ENCODE results near the gene URGCP.

The URGCP gene

GRCh38 chr7:43938892-43939482, 32.6 kb upstream of the URGCP start:
- no peaks in the 10 kb centered on the region for H3K79me2 ChIP-seq (ENCODE audit: insufficient read depth, low read length)
- H4K20me1 ChIP-seq (ENCODE audit: insufficient read depth, low read length), result no peaks in the 10 kb centered on the region
- no peaks in the 10 kb centered on the region for H3K27me3 ChIP-seq (ENCODE audit: insufficient read depth, low read length, poor library complexity)
- H3K27ac ChIP-seq (ENCODE audit: low read length), result no peak overlapping the region
- DNase-seq (no peak), ATAC-seq (ENCODE audit: insufficient read depth, low read depth) (no peak)
- H2AFZ ChIP-seq (ENCODE audit: low read depth, low read length), result no peak overlapping the region
- no peaks in the 10 kb centered on the region for H3K4me1 ChIP-seq (ENCODE audit: insufficient read depth, low read length)
- H3K4me3 ChIP-seq (ENCODE audit: low read depth in 1 of 2, low read length in 2 of 2), result no peak overlapping the region
- no peaks in the 10 kb centered on the region for H3K9me3 ChIP-seq (ENCODE audit: insufficient read depth, low read length, severe bottlenecking)
- no peak overlapping the region for H3K4me2 ChIP-seq (ENCODE audit: insufficient read depth, low read length)
- TF ChIP-seq, protein P1, sequence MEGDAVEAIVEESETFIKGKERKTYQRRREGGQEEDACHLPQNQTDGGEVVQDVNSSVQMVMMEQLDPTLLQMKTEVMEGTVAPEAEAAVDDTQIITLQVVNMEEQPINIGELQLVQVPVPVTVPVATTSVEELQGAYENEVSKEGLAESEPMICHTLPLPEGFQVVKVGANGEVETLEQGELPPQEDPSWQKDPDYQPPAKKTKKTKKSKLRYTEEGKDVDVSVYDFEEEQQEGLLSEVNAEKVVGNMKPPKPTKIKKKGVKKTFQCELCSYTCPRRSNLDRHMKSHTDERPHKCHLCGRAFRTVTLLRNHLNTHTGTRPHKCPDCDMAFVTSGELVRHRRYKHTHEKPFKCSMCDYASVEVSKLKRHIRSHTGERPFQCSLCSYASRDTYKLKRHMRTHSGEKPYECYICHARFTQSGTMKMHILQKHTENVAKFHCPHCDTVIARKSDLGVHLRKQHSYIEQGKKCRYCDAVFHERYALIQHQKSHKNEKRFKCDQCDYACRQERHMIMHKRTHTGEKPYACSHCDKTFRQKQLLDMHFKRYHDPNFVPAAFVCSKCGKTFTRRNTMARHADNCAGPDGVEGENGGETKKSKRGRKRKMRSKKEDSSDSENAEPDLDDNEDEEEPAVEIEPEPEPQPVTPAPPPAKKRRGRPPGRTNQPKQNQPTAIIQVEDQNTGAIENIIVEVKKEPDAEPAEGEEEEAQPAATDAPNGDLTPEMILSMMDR (IDR thresholded peaks at IDR 0.05; ENCODE audit: borderline replicate concordance, extremely low read depth, low read length, poor library complexity, severe bottlenecking), result no peak
- TF ChIP-seq EZH2 (IDR thresholded peaks at IDR 0.05; ENCODE audit: borderline replicate concordance, low read depth, low read length, severe bottlenecking), result no peak
- no peaks in the 10 kb centered on the region for H3K36me3 ChIP-seq (ENCODE audit: insufficient read depth, low read length)
- no peak overlapping the region for H3K9ac ChIP-seq (ENCODE audit: low read depth, low read length)

DNA sequence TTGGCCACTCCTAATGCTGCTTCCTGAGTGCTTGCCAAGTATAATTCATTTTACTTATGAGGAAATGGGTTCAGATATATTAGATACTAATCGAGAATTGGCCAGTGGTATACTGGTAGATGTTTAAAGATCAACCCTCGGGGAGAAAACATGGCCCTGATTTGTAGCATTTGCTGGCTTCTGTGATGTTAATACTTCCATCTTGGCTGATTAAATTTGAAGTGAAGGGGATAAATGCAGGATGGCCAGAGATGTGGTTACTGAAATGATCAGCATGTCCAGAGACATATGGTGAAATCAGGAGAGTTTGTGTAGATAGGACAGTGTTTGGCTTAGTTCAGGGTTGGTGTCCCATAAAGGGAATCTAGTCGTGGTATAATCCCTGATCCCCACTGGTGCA, 31.0 kb upstream of the URGCP start:
- Histone ChIP-seq H3K4me3 (ENCODE audit: low read depth in 1 of 2, low read length in 2 of 2) (no peak overlapping the region), H3K27ac (ENCODE audit: low read length) (no peak overlapping the region), H3K79me2 (ENCODE audit: insufficient read depth, low read length) (no peaks in the 10 kb centered on the region), H4K20me1 (ENCODE audit: insufficient read depth, low read length) (no peaks in the 10 kb centered on the region), H3K9ac (ENCODE audit: low read depth, low read length) (no peak overlapping the region), H3K4me1 (ENCODE audit: insufficient read depth, low read length) (no peaks in the 10 kb centered on the region), H3K9me3 (ENCODE audit: insufficient read depth, low read length, severe bottlenecking) (no peaks in the 10 kb centered on the region), H3K4me2 (ENCODE audit: insufficient read depth, low read length) (no peak overlapping the region), H3K36me3 (ENCODE audit: insufficient read depth, low read length) (no peaks in the 10 kb centered on the region), H3K27me3 (ENCODE audit: insufficient read depth, low read length, poor library complexity) (no peaks in the 10 kb centered on the region), H2AFZ (ENCODE audit: low read depth, low read length) (no peak overlapping the region)
- DNase-seq (no peak), ATAC-seq (ENCODE audit: insufficient read depth, low read depth) (no peak)
- TF ChIP-seq EZH2 (IDR thresholded peaks at IDR 0.05; ENCODE audit: borderline replicate concordance, low read depth, low read length, severe bottlenecking), result no peak
- TF ChIP-seq, protein P1 (IDR thresholded peaks at IDR 0.05; ENCODE audit: borderline replicate concordance, extremely low read depth, low read length, poor library complexity, severe bottlenecking), result no peak

- ATAC-seq (ENCODE audit: insufficient read depth, low read depth), result no peak
- TF ChIP-seq, protein P1 (IDR thresholded peaks at IDR 0.05; ENCODE audit: borderline replicate concordance, extremely low read depth, low read length, poor library complexity, severe bottlenecking), result no peak
- TF ChIP-seq EZH2 (IDR thresholded peaks at IDR 0.05; ENCODE audit: borderline replicate concordance, low read depth, low read length, severe bottlenecking), result no peak
- H3K36me3 ChIP-seq (ENCODE audit: insufficient read depth, low read length), result no peaks in the 10 kb centered on the region
Measured at GRCh38 chr7:43933902-43934560, 27.6 kb upstream of the URGCP start.

More at GRCh38 chr7:43933902-43934560, 27.6 kb upstream of the URGCP start:
- H3K27me3 ChIP-seq (ENCODE audit: insufficient read depth, low read length, poor library complexity), result no peaks in the 10 kb centered on the region
- no peaks in the 10 kb centered on the region for H3K79me2 ChIP-seq (ENCODE audit: insufficient read depth, low read length)
- no peak overlapping the region for H2AFZ ChIP-seq (ENCODE audit: low read depth, low read length)
- no peak overlapping the region for H3K4me3 ChIP-seq (ENCODE audit: low read depth in 1 of 2, low read length in 2 of 2)
- no peaks in the 10 kb centered on the region for H3K9me3 ChIP-seq (ENCODE audit: insufficient read depth, low read length, severe bottlenecking)
- H3K4me1 ChIP-seq (ENCODE audit: insufficient read depth, low read length), result no peaks in the 10 kb centered on the region
- DNase-seq, result no peak
- no peak overlapping the region for H3K4me2 ChIP-seq (ENCODE audit: insufficient read depth, low read length)
- H3K27ac ChIP-seq (ENCODE audit: low read length), result no peak overlapping the region
- H4K20me1 ChIP-seq (ENCODE audit: insufficient read depth, low read length), result no peaks in the 10 kb centered on the region
- no peak overlapping the region for H3K9ac ChIP-seq (ENCODE audit: low read depth, low read length)
